GM12801 (cell line): ENCODE measurements around the gene SIK1.
"Not testable (repeated sequence)": the region's sequence is repeated elsewhere in the genome, so short reads cannot be mapped to it uniquely, and the experiment has no call there.

ENCODE experiments used
- CTCF ChIP-seq: IDR thresholded peaks from one replicate; pipeline ENCODE4 v1.5.1; 2011; ENCODE audit warnings: control low read depth; ENCODE audit not compliant: insufficient read length; ENCODE audit errors: extremely low read depth

Gene SIK1

GRCh38 chr21:43426404-43427241, at the start of gene SIK1:
Gene SIK1 (minus strand): TSS chr21:43427131. CDS start chr21:43426178, 953 bp downstream.
- TF ChIP-seq CTCF = not testable (repeated sequence)

GRCh38 chr21:43467785-43468184, 40.9 kb upstream of the SIK1 start:
- no peak for TF ChIP-seq CTCF

GRCh38 chr21:43376478-43376882, 50.5 kb downstream of the SIK1 start:
- no peak for TF ChIP-seq CTCF

GRCh38 chr21:43375837-43376477, 51.0 kb downstream of the SIK1 start:
- TF ChIP-seq CTCF = no peak

- no peak for TF ChIP-seq CTCF
Observed at GRCh38 chr21:43375006-43375836, 51.7 kb downstream of the SIK1 start.

- no peak for TF ChIP-seq CTCF
Observed at GRCh38 chr21:43374228-43374885, 52.6 kb downstream of the SIK1 start.
